HEK293 (cell line): ENCODE results near the gene SMAD7.

Source experiments
- CTCF ChIA-PET: fragments of 350-600 bp; formaldehyde crosslinking; extraction: SDS; loops from one replicate; lab custom pipeline; 2021; ENCODE audit warnings: antibody characterized with exemption; lab: Yijun Ruan, JAX
- POLR2A ChIA-PET: fragments of 300-600 bp; formaldehyde crosslinking; extraction: SDS; loops from one replicate; lab custom pipeline; 2020; ENCODE audit warnings: antibody characterized with exemption, inconsistent platforms; lab: Yijun Ruan, JAX
- H3K27ac ChIP-seq: fragments of 200-500 bp; sonication (Bioruptor generic); 2 replicates; pipeline ENCODE4 v1.5.1; 2014; ENCODE audit warnings: low read depth, low read length, control low read depth, inconsistent platforms; ENCODE audit errors: extremely low read depth
- H3K36me3 ChIP-seq, 2 experiments: fragments of 200-500 bp in 1 of 2; sonication (Bioruptor generic) in 1 of 2; 1 replicate in 1 of 2; 2 replicates in 1 of 2; pipeline ENCODE4 v1.5.1; 2014 to 2017; ENCODE audit warnings: inconsistent platforms in 2 of 2, low read length in 2 of 2; ENCODE audit not compliant: control insufficient read depth in 2 of 2, insufficient read depth in 1 of 2
- H3K4me1 ChIP-seq: fragments of 200-500 bp; sonication (Bioruptor generic); 2 replicates; pipeline ENCODE4 v1.5.1; 2014; ENCODE audit warnings: mild to moderate bottlenecking, low read length, inconsistent platforms; ENCODE audit not compliant: control insufficient read depth, insufficient read depth
- H3K4me3 ChIP-seq: 2 replicates; pipeline ENCODE4 v1.5.1; 2011; ENCODE audit warnings: low read depth, mild to moderate bottlenecking, control low read depth, low read length, moderate library complexity
- H3K9me3 ChIP-seq: fragments of 200-500 bp; sonication (Bioruptor generic); 2 replicates; pipeline ENCODE4 v1.5.1; 2014; ENCODE audit warnings: low read depth, low read length, inconsistent platforms; ENCODE audit not compliant: control insufficient read depth, insufficient read depth
- HOXA7 ChIP-seq: sonication (generic); formaldehyde crosslinking; IDR thresholded peaks from 2 replicates; pipeline ENCODE4 v1.8.1; 2022; ENCODE audit warnings: missing genetic modification reagents, borderline replicate concordance
- MZF1 ChIP-seq: fragments of 450-650 bp; formaldehyde crosslinking; IDR thresholded peaks from 2 replicates; pipeline ENCODE4 v1.5.1; 2017; ENCODE audit warnings: missing biosample characterization, missing genetic modification characterization, borderline replicate concordance
- ZBTB17 ChIP-seq: fragments of 450-650 bp; formaldehyde crosslinking; IDR thresholded peaks from 2 replicates; pipeline ENCODE4 v1.5.1; 2016; ENCODE audit warnings: missing biosample characterization, missing genetic modification characterization
- ZNF138 ChIP-seq: fragments of 450-650 bp; formaldehyde crosslinking; IDR thresholded peaks from 2 replicates; pipeline ENCODE4 v1.5.1; 2016; ENCODE audit warnings: missing biosample characterization, missing genetic modification characterization, borderline replicate concordance
- ZNF140 ChIP-seq: fragments of 450-650 bp; formaldehyde crosslinking; IDR thresholded peaks from 2 replicates; pipeline ENCODE4 v1.5.1; 2016; ENCODE audit warnings: missing biosample characterization, missing genetic modification characterization
- ZNF16 ChIP-seq: fragments of 450-650 bp; formaldehyde crosslinking; IDR thresholded peaks from 2 replicates; pipeline ENCODE4 v1.5.1; 2016; ENCODE audit warnings: low read depth, missing biosample characterization, missing genetic modification characterization
- ZNF2 ChIP-seq: fragments of 450-650 bp; formaldehyde crosslinking; IDR thresholded peaks from 2 replicates; pipeline ENCODE4 v1.5.1; 2016; ENCODE audit warnings: missing biosample characterization, missing genetic modification characterization
- ZNF335 ChIP-seq: fragments of 450-650 bp; formaldehyde crosslinking; conservative IDR thresholded peaks from 2 replicates; pipeline ENCODE4 v1.5.1; 2016; ENCODE audit warnings: missing biosample characterization, missing genetic modification characterization
- ZNF558 ChIP-seq: fragments of 450-650 bp; formaldehyde crosslinking; IDR thresholded peaks from 2 replicates; pipeline ENCODE4 v1.5.1; 2016; ENCODE audit warnings: missing biosample characterization, missing genetic modification characterization
- TF ChIP-seq, protein P1 (sequence below): fragments of 450-650 bp; formaldehyde crosslinking; IDR thresholded peaks from 2 replicates; pipeline ENCODE4 v1.5.1; 2016; ENCODE audit warnings: missing biosample characterization, missing genetic modification characterization
- TF ChIP-seq, protein P2 (sequence below): fragments of 450-650 bp; formaldehyde crosslinking; IDR thresholded peaks from 2 replicates; pipeline ENCODE4 v1.5.1; 2017; ENCODE audit warnings: missing biosample characterization, mild to moderate bottlenecking, missing genetic modification characterization, moderate library complexity
- TF ChIP-seq, protein P3 (sequence below): fragments of 450-650 bp; formaldehyde crosslinking; IDR thresholded peaks from 2 replicates; pipeline ENCODE4 v1.5.1; 2016; ENCODE audit warnings: missing biosample characterization, missing genetic modification characterization
- TF ChIP-seq, protein P4 (sequence below): fragments of 450-650 bp; IDR thresholded peaks from 2 replicates; pipeline ENCODE4 v1.5.1; 2018; ENCODE audit warnings: missing biosample characterization, missing genetic modification characterization
- TF ChIP-seq, protein P5 (sequence below): fragments of 450-650 bp; IDR thresholded peaks from 2 replicates; pipeline ENCODE4 v1.5.1; 2018; ENCODE audit warnings: missing biosample characterization, mild to moderate bottlenecking, missing genetic modification characterization
- TF ChIP-seq, protein P6 (sequence below): fragments of 450-650 bp; formaldehyde crosslinking; IDR thresholded peaks from 2 replicates; pipeline ENCODE4 v1.5.1; 2016; ENCODE audit warnings: missing biosample characterization, missing genetic modification characterization, low read depth
- TF ChIP-seq, protein P7 (sequence below): fragments of 450-650 bp; formaldehyde crosslinking; IDR thresholded peaks from 2 replicates; pipeline ENCODE4 v1.5.1; 2016; ENCODE audit warnings: missing biosample characterization, missing genetic modification characterization
- TF ChIP-seq, protein P8 (sequence below): fragments of 450-650 bp; formaldehyde crosslinking; IDR thresholded peaks from 2 replicates; pipeline ENCODE4 v1.5.1; 2016; ENCODE audit warnings: missing biosample characterization, missing genetic modification characterization
- TF ChIP-seq, protein P9 (sequence below): fragments of 450-650 bp; formaldehyde crosslinking; IDR thresholded peaks from 2 replicates; pipeline ENCODE4 v1.5.1; 2016; ENCODE audit warnings: missing biosample characterization, missing genetic modification characterization

Gene SMAD7

DNA sequence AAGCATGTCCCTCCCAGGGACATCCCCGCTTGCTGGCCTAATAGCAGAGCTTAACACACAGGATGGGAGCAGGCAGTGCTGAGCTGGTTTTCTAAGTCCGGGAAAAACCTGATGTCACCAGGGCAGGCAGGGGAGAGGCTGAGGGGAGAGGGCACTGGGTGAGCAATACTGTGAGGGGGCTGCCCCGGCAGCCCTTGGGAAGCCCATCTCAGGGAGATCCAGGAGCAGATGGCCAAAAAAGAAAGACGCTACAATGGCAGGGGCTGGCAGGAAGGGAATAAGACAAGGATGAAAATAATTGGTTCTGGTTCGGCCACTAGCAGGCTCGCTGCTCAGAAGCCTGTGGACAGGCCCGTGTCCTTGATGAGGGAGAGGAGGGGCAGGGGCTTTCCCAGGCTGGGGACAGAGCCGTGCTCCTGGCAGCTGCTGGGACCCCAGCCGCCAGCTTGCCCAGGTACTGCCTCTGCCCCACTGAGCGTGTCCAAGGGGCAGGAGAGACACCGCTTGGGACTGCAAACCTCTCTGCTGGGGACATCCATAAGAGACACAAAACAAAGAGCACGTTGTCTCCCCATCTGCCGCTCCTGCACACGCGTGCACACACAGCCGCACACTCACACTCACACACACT, 30.2 kb downstream of the SMAD7 start (continued):
- TF ChIP-seq, protein P1, sequence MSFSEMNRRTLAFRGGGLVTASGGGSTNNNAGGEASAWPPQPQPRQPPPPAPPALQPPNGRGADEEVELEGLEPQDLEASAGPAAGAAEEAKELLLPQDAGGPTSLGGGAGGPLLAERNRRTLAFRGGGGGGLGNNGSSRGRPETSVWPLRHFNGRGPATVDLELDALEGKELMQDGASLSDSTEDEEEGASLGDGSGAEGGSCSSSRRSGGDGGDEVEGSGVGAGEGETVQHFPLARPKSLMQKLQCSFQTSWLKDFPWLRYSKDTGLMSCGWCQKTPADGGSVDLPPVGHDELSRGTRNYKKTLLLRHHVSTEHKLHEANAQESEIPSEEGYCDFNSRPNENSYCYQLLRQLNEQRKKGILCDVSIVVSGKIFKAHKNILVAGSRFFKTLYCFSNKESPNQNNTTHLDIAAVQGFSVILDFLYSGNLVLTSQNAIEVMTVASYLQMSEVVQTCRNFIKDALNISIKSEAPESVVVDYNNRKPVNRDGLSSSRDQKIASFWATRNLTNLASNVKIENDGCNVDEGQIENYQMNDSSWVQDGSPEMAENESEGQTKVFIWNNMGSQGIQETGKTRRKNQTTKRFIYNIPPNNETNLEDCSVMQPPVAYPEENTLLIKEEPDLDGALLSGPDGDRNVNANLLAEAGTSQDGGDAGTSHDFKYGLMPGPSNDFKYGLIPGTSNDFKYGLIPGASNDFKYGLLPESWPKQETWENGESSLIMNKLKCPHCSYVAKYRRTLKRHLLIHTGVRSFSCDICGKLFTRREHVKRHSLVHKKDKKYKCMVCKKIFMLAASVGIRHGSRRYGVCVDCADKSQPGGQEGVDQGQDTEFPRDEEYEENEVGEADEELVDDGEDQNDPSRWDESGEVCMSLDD, result no peak
- TF ChIP-seq, all 188 proteins: peak for 0

DNA sequence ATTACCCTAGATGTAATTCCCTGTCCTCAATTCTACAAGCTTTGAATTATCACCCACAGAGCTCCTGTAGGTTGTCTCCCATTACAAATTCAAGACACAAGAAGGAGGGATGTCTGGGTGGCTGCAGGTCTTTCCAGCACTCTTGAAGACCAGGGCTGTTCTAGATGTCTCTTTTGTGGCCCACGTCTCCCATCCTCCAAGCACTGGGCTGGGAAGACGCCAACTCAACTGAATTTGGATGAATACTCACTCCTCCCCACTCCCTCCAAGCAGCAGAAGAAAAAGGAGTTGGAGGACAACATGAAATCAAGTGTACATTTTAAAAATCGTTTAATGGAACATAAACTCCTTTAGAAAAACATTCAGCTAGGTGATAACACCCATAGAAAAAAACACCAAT, 31.2 kb downstream of the SMAD7 start:
- Histone ChIP-seq H3K36me3 (peaks cover 13 to 47% of the 10 kb centered on the region in 2 experiments), H3K9me3 (no peaks in the 10 kb centered on the region), H3K4me3 (no peak overlapping the region), H3K4me1 (peaks cover 32% of the 10 kb centered on the region), H3K27ac (no peak overlapping the region)
- POLR2A ChIA-PET, result interaction anchor here (1.0 to 1.4 kb wide), 3 partner anchors 11 to 85 kb away, joined by 3 read pairs; no protein-coding TSS in a partner anchor
- CTCF ChIA-PET, result interaction anchor here (0.7 to 1.2 kb wide), 3 partner anchors 21 to 526 kb away, joined by 3 to 4 read pairs (median 3); no protein-coding TSS in a partner anchor
- TF ChIP-seq, protein P2, sequence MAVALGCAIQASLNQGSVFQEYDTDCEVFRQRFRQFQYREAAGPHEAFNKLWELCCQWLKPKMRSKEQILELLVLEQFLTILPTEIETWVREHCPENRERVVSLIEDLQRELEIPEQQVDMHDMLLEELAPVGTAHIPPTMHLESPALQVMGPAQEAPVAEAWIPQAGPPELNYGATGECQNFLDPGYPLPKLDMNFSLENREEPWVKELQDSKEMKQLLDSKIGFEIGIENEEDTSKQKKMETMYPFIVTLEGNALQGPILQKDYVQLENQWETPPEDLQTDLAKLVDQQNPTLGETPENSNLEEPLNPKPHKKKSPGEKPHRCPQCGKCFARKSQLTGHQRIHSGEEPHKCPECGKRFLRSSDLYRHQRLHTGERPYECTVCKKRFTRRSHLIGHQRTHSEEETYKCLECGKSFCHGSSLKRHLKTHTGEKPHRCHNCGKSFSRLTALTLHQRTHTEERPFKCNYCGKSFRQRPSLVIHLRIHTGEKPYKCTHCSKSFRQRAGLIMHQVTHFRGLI (tag by site-specific recombination), result no peak
- TF ChIP-seq, protein P3, sequence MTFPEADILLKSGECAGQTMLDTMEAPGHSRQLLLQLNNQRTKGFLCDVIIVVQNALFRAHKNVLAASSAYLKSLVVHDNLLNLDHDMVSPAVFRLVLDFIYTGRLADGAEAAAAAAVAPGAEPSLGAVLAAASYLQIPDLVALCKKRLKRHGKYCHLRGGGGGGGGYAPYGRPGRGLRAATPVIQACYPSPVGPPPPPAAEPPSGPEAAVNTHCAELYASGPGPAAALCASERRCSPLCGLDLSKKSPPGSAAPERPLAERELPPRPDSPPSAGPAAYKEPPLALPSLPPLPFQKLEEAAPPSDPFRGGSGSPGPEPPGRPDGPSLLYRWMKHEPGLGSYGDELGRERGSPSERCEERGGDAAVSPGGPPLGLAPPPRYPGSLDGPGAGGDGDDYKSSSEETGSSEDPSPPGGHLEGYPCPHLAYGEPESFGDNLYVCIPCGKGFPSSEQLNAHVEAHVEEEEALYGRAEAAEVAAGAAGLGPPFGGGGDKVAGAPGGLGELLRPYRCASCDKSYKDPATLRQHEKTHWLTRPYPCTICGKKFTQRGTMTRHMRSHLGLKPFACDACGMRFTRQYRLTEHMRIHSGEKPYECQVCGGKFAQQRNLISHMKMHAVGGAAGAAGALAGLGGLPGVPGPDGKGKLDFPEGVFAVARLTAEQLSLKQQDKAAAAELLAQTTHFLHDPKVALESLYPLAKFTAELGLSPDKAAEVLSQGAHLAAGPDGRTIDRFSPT, result no peak
- TF ChIP-seq, protein P4, sequence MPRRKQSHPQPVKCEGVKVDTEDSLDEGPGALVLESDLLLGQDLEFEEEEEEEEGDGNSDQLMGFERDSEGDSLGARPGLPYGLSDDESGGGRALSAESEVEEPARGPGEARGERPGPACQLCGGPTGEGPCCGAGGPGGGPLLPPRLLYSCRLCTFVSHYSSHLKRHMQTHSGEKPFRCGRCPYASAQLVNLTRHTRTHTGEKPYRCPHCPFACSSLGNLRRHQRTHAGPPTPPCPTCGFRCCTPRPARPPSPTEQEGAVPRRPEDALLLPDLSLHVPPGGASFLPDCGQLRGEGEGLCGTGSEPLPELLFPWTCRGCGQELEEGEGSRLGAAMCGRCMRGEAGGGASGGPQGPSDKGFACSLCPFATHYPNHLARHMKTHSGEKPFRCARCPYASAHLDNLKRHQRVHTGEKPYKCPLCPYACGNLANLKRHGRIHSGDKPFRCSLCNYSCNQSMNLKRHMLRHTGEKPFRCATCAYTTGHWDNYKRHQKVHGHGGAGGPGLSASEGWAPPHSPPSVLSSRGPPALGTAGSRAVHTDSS (tag by site-specific recombination), result no peak
- no peak for TF ChIP-seq ZNF2 (tag by site-specific recombination)
- TF ChIP-seq ZBTB17 (tag by site-specific recombination), result no peak
- no peak for TF ChIP-seq ZNF558 (tag by site-specific recombination)
- TF ChIP-seq, protein P5, sequence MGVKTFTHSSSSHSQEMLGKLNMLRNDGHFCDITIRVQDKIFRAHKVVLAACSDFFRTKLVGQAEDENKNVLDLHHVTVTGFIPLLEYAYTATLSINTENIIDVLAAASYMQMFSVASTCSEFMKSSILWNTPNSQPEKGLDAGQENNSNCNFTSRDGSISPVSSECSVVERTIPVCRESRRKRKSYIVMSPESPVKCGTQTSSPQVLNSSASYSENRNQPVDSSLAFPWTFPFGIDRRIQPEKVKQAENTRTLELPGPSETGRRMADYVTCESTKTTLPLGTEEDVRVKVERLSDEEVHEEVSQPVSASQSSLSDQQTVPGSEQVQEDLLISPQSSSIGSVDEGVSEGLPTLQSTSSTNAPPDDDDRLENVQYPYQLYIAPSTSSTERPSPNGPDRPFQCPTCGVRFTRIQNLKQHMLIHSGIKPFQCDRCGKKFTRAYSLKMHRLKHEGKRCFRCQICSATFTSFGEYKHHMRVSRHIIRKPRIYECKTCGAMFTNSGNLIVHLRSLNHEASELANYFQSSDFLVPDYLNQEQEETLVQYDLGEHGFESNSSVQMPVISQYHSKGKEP, result no peak
- TF ChIP-seq, protein P6, sequence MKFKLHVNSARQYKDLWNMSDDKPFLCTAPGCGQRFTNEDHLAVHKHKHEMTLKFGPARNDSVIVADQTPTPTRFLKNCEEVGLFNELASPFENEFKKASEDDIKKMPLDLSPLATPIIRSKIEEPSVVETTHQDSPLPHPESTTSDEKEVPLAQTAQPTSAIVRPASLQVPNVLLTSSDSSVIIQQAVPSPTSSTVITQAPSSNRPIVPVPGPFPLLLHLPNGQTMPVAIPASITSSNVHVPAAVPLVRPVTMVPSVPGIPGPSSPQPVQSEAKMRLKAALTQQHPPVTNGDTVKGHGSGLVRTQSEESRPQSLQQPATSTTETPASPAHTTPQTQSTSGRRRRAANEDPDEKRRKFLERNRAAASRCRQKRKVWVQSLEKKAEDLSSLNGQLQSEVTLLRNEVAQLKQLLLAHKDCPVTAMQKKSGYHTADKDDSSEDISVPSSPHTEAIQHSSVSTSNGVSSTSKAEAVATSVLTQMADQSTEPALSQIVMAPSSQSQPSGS, result no peak
- TF ChIP-seq, protein P7, sequence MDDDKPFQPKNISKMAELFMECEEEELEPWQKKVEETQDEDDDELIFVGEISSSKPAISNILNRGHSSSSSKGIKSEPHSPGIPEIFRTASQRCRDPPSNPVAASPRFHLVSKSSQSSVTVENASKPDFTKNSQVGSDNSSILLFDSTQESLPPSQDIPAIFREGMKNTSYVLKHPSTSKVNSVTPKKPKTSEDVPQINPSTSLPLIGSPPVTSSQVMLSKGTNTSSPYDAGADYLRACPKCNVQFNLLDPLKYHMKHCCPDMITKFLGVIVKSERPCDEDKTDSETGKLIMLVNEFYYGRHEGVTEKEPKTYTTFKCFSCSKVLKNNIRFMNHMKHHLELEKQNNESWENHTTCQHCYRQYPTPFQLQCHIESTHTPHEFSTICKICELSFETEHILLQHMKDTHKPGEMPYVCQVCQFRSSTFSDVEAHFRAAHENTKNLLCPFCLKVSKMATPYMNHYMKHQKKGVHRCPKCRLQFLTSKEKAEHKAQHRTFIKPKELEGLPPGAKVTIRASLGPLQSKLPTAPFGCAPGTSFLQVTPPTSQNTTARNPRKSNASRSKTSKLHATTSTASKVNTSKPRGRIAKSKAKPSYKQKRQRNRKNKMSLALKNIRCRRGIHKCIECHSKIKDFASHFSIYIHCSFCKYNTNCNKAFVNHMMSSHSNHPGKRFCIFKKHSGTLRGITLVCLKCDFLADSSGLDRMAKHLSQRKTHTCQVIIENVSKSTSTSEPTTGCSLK (tag by site-specific recombination), result no peak
- TF ChIP-seq HOXA7 (CRISPR knock-in tag), result no peak
- no peak for TF ChIP-seq ZNF138 (tag by site-specific recombination)
- no peak for TF ChIP-seq ZNF140 (tag by site-specific recombination)
- TF ChIP-seq MZF1 (tag by site-specific recombination), result no peak
- TF ChIP-seq ZNF335 (tag by site-specific recombination), result no peak
- TF ChIP-seq, protein P8, sequence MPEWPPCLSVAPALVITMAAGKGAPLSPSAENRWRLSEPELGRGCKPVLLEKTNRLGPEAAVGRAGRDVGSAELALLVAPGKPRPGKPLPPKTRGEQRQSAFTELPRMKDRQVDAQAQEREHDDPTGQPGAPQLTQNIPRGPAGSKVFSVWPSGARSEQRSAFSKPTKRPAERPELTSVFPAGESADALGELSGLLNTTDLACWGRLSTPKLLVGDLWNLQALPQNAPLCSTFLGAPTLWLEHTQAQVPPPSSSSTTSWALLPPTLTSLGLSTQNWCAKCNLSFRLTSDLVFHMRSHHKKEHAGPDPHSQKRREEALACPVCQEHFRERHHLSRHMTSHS (tag by site-specific recombination), result no peak
- TF ChIP-seq, protein P9, sequence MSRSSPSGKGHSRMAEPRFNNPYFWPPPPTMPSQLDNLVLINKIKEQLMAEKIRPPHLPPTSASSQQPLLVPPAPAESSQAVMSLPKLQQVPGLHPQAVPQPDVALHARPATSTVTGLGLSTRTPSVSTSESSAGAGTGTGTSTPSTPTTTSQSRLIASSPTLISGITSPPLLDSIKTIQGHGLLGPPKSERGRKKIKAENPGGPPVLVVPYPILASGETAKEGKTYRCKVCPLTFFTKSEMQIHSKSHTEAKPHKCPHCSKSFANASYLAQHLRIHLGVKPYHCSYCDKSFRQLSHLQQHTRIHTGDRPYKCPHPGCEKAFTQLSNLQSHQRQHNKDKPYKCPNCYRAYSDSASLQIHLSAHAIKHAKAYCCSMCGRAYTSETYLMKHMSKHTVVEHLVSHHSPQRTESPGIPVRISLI, result no peak
- no peak for TF ChIP-seq ZNF16 (tag by site-specific recombination)
